Measurements from ENCODE around the gene TIAM2. TPM values are rescaled to one million over a fixed set of nuclear protein-coding genes. Genes with fewer than 3 reads are reported as not detected.

Gene TIAM2
- total RNA-seq: 10 to 100 TPM in 1 of 4 donors, 1 to 10 TPM in 3; 4.8 to 11.4 (median 6.7) TPM

DNA sequence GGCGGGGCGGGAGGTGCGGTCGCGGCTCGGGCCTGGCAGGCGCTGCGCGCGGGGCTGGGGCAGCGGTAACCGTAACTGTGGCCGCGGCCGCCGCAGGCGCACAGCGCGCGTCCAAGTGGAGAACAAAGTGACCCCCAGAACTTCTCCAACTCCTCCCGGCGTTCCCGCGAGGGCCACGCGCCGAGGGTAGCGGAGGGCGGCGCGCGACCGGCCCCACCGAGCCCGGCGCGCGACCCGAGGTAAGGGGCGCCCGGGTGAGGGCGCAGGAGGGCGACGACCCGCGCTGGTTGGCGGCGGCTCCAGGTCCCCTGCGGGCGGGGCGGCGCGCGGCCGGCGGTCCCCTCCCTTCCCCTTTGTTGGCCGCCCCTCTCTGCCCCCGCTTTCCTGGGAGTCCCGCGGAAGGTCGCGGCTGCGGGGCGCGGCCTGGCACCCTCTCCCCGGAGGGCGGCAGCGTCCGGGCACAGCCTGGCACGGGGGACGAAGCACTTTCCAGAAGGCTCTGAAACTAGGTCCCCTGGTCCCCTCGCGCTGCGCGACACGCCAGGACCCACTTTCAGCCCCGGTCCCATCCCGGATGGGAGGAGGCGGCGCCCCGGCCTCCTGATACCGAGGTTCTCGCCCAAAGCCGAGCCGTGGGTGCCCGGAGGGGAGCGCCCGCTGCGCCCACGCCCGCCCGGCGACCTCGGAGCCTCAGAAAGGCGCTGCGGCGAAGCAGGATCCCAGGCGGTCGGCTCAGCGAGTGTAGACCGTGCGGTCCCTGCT, at the start of gene TIAM2:
Gene TIAM2, plus strand, starts transcription at position 62 of the 762 bp plus-strand sequence. CDS start 133,909 bp downstream, outside the sequence.
- Histone ChIP-seq H3K27ac (peak within 1 kb of the TSS; percentile 14), H3K9me3 (no peaks in the 10 kb centered on the region), H3K36me3 (no peaks in the 10 kb centered on the region), H3K4me1 (peaks cover 13% of the 10 kb centered on the region), H3K4me3 (peak within 1 kb of the TSS; percentile 72), H3K27me3 (peaks cover 19% of the 10 kb centered on the region)
- DNase-seq (ENCODE audit: low spot score in 2 of 2): no peak
- TF ChIP-seq, protein P1, sequence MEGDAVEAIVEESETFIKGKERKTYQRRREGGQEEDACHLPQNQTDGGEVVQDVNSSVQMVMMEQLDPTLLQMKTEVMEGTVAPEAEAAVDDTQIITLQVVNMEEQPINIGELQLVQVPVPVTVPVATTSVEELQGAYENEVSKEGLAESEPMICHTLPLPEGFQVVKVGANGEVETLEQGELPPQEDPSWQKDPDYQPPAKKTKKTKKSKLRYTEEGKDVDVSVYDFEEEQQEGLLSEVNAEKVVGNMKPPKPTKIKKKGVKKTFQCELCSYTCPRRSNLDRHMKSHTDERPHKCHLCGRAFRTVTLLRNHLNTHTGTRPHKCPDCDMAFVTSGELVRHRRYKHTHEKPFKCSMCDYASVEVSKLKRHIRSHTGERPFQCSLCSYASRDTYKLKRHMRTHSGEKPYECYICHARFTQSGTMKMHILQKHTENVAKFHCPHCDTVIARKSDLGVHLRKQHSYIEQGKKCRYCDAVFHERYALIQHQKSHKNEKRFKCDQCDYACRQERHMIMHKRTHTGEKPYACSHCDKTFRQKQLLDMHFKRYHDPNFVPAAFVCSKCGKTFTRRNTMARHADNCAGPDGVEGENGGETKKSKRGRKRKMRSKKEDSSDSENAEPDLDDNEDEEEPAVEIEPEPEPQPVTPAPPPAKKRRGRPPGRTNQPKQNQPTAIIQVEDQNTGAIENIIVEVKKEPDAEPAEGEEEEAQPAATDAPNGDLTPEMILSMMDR (IDR thresholded peaks at IDR 0.05): no peak
- TF ChIP-seq EP300 (IDR thresholded peaks at IDR 0.05) (no peak), POLR2AphosphoS5 (IDR thresholded peaks at IDR 0.05) (no peak), POLR2A (IDR thresholded peaks at IDR 0.05) (no peak)
- 0% methylated on average over 9 of the region's 102 CpGs for WGBS

DNA sequence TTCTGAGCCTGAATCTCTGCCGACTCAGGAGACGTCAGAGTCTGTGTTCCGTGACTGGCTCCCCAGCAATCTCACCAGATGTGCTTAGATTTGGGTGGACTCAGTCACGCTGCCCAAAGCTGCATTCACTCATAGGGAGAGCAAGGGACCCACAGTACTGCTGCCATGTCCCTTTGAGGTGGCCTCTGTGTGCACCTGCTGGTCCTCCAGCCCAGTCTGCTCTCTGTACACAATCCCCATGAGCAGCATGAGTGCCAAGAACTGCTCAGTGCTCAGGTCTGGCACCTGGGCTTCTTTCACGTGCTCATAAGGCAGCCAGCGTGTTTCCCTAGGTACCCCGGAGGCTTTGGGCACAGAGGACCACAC, 44.2 kb upstream of the TIAM2 start:
- H3K36me3 ChIP-seq: no peaks in the 10 kb centered on the region
- H3K27me3 ChIP-seq: no peaks in the 10 kb centered on the region
- TF ChIP-seq POLR2AphosphoS5 (IDR thresholded peaks at IDR 0.05) (no peak), POLR2A (IDR thresholded peaks at IDR 0.05) (no peak), EP300 (IDR thresholded peaks at IDR 0.05) (no peak)
- TF ChIP-seq, protein P1 (IDR thresholded peaks at IDR 0.05): no peak
- 88% methylated on average over 3 of the region's 7 CpGs for WGBS
- H3K4me1 ChIP-seq: no peaks in the 10 kb centered on the region
- DNase-seq (ENCODE audit: low spot score in 2 of 2): peak in 1 of 2 donors; percentile 15
- H3K27ac ChIP-seq: no peak overlapping the region
- no peak overlapping the region for H3K4me3 ChIP-seq
- no peaks in the 10 kb centered on the region for H3K9me3 ChIP-seq

DNA sequence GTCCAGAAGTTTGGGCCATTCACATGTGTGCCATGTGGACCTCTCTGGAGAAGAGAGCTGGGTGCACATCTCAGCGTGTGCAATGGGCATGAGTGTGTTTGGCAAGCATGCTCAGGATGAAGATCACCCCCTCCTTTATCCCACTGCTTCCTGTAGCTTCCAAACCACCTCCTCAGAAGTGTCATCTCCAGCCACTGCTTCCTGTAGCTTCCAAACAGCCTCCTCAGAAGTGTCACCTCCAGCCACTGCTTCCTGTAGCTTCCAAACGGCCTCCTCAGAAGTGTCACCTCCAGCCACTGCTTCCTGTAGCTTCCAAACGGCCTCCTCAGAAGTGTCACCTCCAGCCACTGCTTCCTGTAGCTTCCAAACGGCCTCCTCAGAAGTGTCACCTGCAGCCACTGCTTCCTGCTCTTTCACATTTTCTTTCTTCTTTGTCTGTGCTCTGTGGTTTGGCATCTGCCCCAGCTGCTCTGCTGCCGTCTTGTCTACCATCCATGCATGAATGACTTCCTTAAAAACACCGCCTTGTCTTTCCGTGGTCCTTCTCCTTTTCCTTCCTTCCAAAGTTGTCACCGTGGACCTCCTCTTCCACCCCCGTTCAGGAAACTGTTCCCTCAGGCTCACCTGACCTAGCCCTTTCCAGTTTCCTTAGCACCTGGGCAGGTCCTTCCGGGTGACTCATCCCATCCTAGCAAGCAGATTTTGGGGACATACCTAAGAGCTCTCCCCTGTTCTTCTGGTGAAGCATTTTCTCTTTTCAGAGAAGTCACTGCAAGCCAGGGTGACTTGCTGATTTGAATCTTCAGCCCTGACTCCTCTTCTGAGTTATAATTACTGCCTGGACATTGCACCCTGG, 43.5 kb upstream of the TIAM2 start:
- DNase-seq (ENCODE audit: low spot score in 2 of 2): peak in 1 of 2 donors; percentile 37
- no peaks in the 10 kb centered on the region for H3K36me3 ChIP-seq
- no peak overlapping the region for H3K27ac ChIP-seq
- H3K4me3 ChIP-seq: no peak overlapping the region
- H3K4me1 ChIP-seq: no peaks in the 10 kb centered on the region
- WGBS: 70% methylated on average over 10 of the region's 10 CpGs
- no peaks in the 10 kb centered on the region for H3K9me3 ChIP-seq
- TF ChIP-seq POLR2AphosphoS5 (IDR thresholded peaks at IDR 0.05): no peak
- no peak for TF ChIP-seq EP300 (IDR thresholded peaks at IDR 0.05)
- TF ChIP-seq POLR2A (IDR thresholded peaks at IDR 0.05): no peak
- TF ChIP-seq, protein P1 (IDR thresholded peaks at IDR 0.05): no peak
- no peaks in the 10 kb centered on the region for H3K27me3 ChIP-seq

DNA sequence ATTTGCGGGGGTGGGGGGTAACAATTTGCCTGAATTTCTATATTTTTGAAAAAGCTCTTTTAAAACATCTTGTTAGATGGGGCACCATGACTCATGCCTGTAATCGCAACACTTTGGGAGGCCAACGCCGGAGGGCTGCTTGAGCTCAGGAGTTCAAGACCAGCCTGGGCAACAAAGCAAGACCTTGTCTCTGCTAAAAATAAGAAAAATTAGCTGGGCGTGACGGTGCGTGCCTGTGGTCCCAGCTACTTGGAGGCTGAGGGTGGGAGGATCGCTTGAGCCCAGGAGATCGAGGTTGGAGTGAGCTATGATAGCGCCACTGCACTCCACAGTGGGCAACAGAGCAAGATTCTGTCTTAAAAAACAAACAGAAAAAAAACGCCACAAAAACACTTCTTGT, 41.5 kb upstream of the TIAM2 start:
- TF ChIP-seq EP300 (IDR thresholded peaks at IDR 0.05): no peak
- Histone ChIP-seq H3K9me3 (no peaks in the 10 kb centered on the region), H3K27me3 (no peaks in the 10 kb centered on the region), H3K4me1 (no peaks in the 10 kb centered on the region), H3K36me3 (no peaks in the 10 kb centered on the region), H3K4me3 (no peak overlapping the region), H3K27ac (no peak overlapping the region)
- 92% methylated on average over 11 of the region's 11 CpGs for WGBS
- DNase-seq (ENCODE audit: low spot score in 2 of 2): peak in 1 of 2 donors; percentile 47

DNA sequence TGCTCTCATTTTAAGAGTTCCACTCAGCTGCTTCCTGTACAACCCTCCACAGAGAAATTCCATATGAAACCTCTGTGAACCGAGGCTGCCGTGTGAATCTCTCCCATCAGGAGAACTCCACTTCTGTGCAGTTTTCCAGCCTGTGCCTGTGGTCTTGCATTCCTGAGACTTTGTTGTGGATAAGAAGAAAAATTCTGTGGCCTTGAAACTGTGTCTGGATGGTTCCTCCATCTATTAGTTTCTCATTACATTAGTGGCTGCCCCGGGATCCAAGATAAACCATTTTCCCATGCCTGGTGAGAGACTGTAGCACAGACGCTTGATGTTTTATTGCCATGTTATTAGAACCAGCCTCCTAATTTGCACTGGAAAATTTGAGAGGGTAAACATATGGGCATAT, 40.8 kb upstream of the TIAM2 start:
- Histone ChIP-seq H3K4me3 (no peak overlapping the region), H3K4me1 (no peaks in the 10 kb centered on the region), H3K27ac (no peak overlapping the region), H3K36me3 (no peaks in the 10 kb centered on the region), H3K27me3 (no peaks in the 10 kb centered on the region), H3K9me3 (no peaks in the 10 kb centered on the region)
- no peak for TF ChIP-seq POLR2AphosphoS5 (IDR thresholded peaks at IDR 0.05)
- TF ChIP-seq, protein P1 (IDR thresholded peaks at IDR 0.05): no peak
- no peak for TF ChIP-seq POLR2A (IDR thresholded peaks at IDR 0.05)
- TF ChIP-seq EP300 (IDR thresholded peaks at IDR 0.05): no peak
- DNase-seq (ENCODE audit: low spot score in 2 of 2): no peak
- 81% methylated on average over 4 of the region's 4 CpGs for WGBS
